Activated naive CD4-positive, alpha-beta T cell treated with anti-CD3 and anti-CD28 coated beads for 36 hours (primary cell): ENCODE data around the gene KRTAP5-2. TPM values are rescaled to one million over a fixed set of nuclear protein-coding genes. Genes with fewer than 3 reads are reported as not detected.

ENCODE experiments used
- CTCF ChIA-PET: fragments of 350-600 bp; sonication (Branson Sonifier 250); formaldehyde crosslinking; loops from one replicate; lab custom pipeline; 2021; ENCODE audit warnings: antibody characterized with exemption; lab: Charles Lee
- DNase-seq: peaks from one replicate; pipeline ENCODE4 v3.0.0-alpha.2; 2020
- H3K27ac Mint-ChIP-seq: one replicate; pipeline ENCODE4 v1.8.0; 2021; ENCODE audit warnings: mild to moderate bottlenecking, mixed read lengths
- H3K27me3 Mint-ChIP-seq: one replicate; pipeline ENCODE4 v1.8.0; 2021; ENCODE audit warnings: low read depth, mixed read lengths
- H3K36me3 Mint-ChIP-seq: one replicate; pipeline ENCODE4 v1.8.0; 2021; ENCODE audit warnings: low read depth, mixed read lengths
- H3K4me1 Mint-ChIP-seq: one replicate; pipeline ENCODE4 v1.8.0; 2021; ENCODE audit warnings: low read depth, mixed read lengths
- H3K4me3 Mint-ChIP-seq: one replicate; pipeline ENCODE4 v1.8.0; 2021; ENCODE audit warnings: mild to moderate bottlenecking, moderate library complexity, mixed read lengths
- H3K9me3 Mint-ChIP-seq: one replicate; pipeline ENCODE4 v1.8.0; 2021; ENCODE audit warnings: mixed read lengths
- intact Hi-C: fragments of 100-400 bp; cut with micrococcal nuclease; formaldehyde crosslinking; loops from one replicate; pipeline ENCODE4 v1.15.1; 2023
- total RNA-seq, 2 experiments: library from RNA; stranded (reverse); gene quantifications; one replicate each; pipeline ENCODE4 v1.2.3, GENCODE V29; 2021

The KRTAP5-2 gene
- total RNA-seq, 2 experiments from 2014 or later, result not detected

GRCh38 chr11:1562469-1563148, 35.5 kb downstream of the KRTAP5-2 start:
- intact Hi-C loops, result no loop called here
- H3K36me3 Mint-ChIP-seq, result no peaks in the 10 kb centered on the region
- no peaks in the 10 kb centered on the region for H3K4me1 Mint-ChIP-seq
- no peak overlapping the region for H3K4me3 Mint-ChIP-seq
- DNase-seq, result no peak
- H3K9me3 Mint-ChIP-seq, result no peaks in the 10 kb centered on the region
- no peak overlapping the region for H3K27ac Mint-ChIP-seq
- no peaks in the 10 kb centered on the region for H3K27me3 Mint-ChIP-seq
- CTCF ChIA-PET, result no interaction called here

GRCh38 chr11:1561955-1562354, 36.1 kb downstream of the KRTAP5-2 start:
- Mint-ChIP-seq H3K27me3 (no peaks in the 10 kb centered on the region), H3K4me1 (no peaks in the 10 kb centered on the region), H3K36me3 (no peaks in the 10 kb centered on the region), H3K4me3 (no peak overlapping the region), H3K27ac (no peak overlapping the region), H3K9me3 (no peaks in the 10 kb centered on the region)
- no peak for DNase-seq
- CTCF ChIA-PET, result no interaction called here
- intact Hi-C loops, result no loop called here

- CTCF ChIA-PET, result no interaction called here
- Mint-ChIP-seq H3K27me3 (no peaks in the 10 kb centered on the region), H3K27ac (no peak overlapping the region), H3K9me3 (no peaks in the 10 kb centered on the region), H3K36me3 (no peaks in the 10 kb centered on the region), H3K4me1 (no peaks in the 10 kb centered on the region), H3K4me3 (no peak overlapping the region)
- DNase-seq, result no peak
- intact Hi-C loops, result no loop called here
Observed at GRCh38 chr11:1561266-1561665, 36.8 kb downstream of the KRTAP5-2 start.

- Mint-ChIP-seq H3K36me3 (no peaks in the 10 kb centered on the region), H3K27me3 (no peaks in the 10 kb centered on the region), H3K9me3 (no peaks in the 10 kb centered on the region), H3K4me1 (no peaks in the 10 kb centered on the region), H3K27ac (no peak overlapping the region), H3K4me3 (no peak overlapping the region)
- CTCF ChIA-PET, result no interaction called here
- intact Hi-C loops, result no loop called here
- no peak for DNase-seq
Observed at GRCh38 chr11:1560649-1561251, 37.3 kb downstream of the KRTAP5-2 start.

GRCh38 chr11:1560002-1560648, 38.0 kb downstream of the KRTAP5-2 start:
- no peaks in the 10 kb centered on the region for H3K4me1 Mint-ChIP-seq
- no peak overlapping the region for H3K27ac Mint-ChIP-seq
- CTCF ChIA-PET, result interaction anchor here (2.1 kb wide), 1 partner anchor 14 kb away, joined by 11 read pairs; no protein-coding TSS in a partner anchor
- DNase-seq, result no peak
- no peaks in the 10 kb centered on the region for H3K9me3 Mint-ChIP-seq
- no peak overlapping the region for H3K4me3 Mint-ChIP-seq
- no peaks in the 10 kb centered on the region for H3K27me3 Mint-ChIP-seq
- H3K36me3 Mint-ChIP-seq, result no peaks in the 10 kb centered on the region
- intact Hi-C loops, result no loop called here

GRCh38 chr11:1559111-1559951, 38.8 kb downstream of the KRTAP5-2 start:
- CTCF ChIA-PET, result interaction anchor here (2.1 kb wide), 1 partner anchor 15 kb away, joined by 11 read pairs; no protein-coding TSS in a partner anchor
- no peak overlapping the region for H3K27ac Mint-ChIP-seq
- no peaks in the 10 kb centered on the region for H3K27me3 Mint-ChIP-seq
- no peak overlapping the region for H3K4me3 Mint-ChIP-seq
- intact Hi-C loops, result no loop called here
- DNase-seq, result no peak
- H3K36me3 Mint-ChIP-seq, result no peaks in the 10 kb centered on the region
- H3K4me1 Mint-ChIP-seq, result no peaks in the 10 kb centered on the region
- no peaks in the 10 kb centered on the region for H3K9me3 Mint-ChIP-seq

GRCh38 chr11:1558775-1559110, 39.4 kb downstream of the KRTAP5-2 start:
- Mint-ChIP-seq H3K27me3 (no peaks in the 10 kb centered on the region), H3K4me3 (no peak overlapping the region), H3K27ac (no peak overlapping the region), H3K4me1 (no peaks in the 10 kb centered on the region), H3K36me3 (no peaks in the 10 kb centered on the region), H3K9me3 (no peaks in the 10 kb centered on the region)
- DNase-seq, result no peak
- CTCF ChIA-PET, result interaction anchor here (2.1 kb wide), 1 partner anchor 16 kb away, joined by 11 read pairs; no protein-coding TSS in a partner anchor
- intact Hi-C loops, result no loop called here

- Mint-ChIP-seq H3K27me3 (no peaks in the 10 kb centered on the region), H3K36me3 (no peaks in the 10 kb centered on the region), H3K4me1 (no peaks in the 10 kb centered on the region), H3K27ac (no peak overlapping the region), H3K4me3 (no peak overlapping the region), H3K9me3 (no peaks in the 10 kb centered on the region)
- CTCF ChIA-PET, result interaction anchor here (2.1 kb wide), 1 partner anchor 16 kb away, joined by 11 read pairs; no protein-coding TSS in a partner anchor
- intact Hi-C loops, result no loop called here
- DNase-seq, result no peak
Observed at GRCh38 chr11:1557904-1558774, 40.0 kb downstream of the KRTAP5-2 start.

- H3K4me3 Mint-ChIP-seq, result no peak overlapping the region
- no peaks in the 10 kb centered on the region for H3K27me3 Mint-ChIP-seq
- no peak overlapping the region for H3K27ac Mint-ChIP-seq
- no peaks in the 10 kb centered on the region for H3K4me1 Mint-ChIP-seq
- intact Hi-C loops, result no loop called here
- H3K9me3 Mint-ChIP-seq, result no peaks in the 10 kb centered on the region
- no peak for DNase-seq
- no peaks in the 10 kb centered on the region for H3K36me3 Mint-ChIP-seq
- CTCF ChIA-PET, result no interaction called here
Observed at GRCh38 chr11:1557051-1557884, 40.8 kb downstream of the KRTAP5-2 start.

- Mint-ChIP-seq H3K36me3 (no peaks in the 10 kb centered on the region), H3K9me3 (no peaks in the 10 kb centered on the region), H3K4me3 (no peak overlapping the region), H3K4me1 (no peaks in the 10 kb centered on the region), H3K27me3 (no peaks in the 10 kb centered on the region), H3K27ac (no peak overlapping the region)
- no peak for DNase-seq
- intact Hi-C loops, result no loop called here
- CTCF ChIA-PET, result interaction anchor here (1.0 kb wide), 1 partner anchor 18 kb away, joined by 3 read pairs; no protein-coding TSS in a partner anchor
Observed at GRCh38 chr11:1556278-1556902, 41.7 kb downstream of the KRTAP5-2 start.
